Smooth muscle cell (in vitro differentiated cells): ENCODE data around the gene RPRD1B. TPM values are rescaled to one million over a fixed set of nuclear protein-coding genes. Genes with fewer than 3 reads are reported as not detected.

ENCODE experiments used
- DNase-seq: peaks from one replicate; lab custom pipeline; 2025; ENCODE audit not compliant: unreplicated experiment; lab: John Stamatoyannopoulos, UW
- H2AFZ ChIP-seq: fragments of 200-600 bp; sonication (generic); 2 replicates; pipeline ENCODE4 v1.6.0; 2016; ENCODE audit warnings: antibody characterized with exemption, low read depth, mild to moderate bottlenecking
- H3F3A ChIP-seq: fragments of 200-600 bp; sonication (generic); 2 replicates; pipeline ENCODE4 v1.6.0; 2017; ENCODE audit warnings: antibody characterized with exemption, low read depth
- H3K27ac ChIP-seq: fragments of 200-600 bp; sonication (generic); 2 replicates; pipeline ENCODE4 v1.5.1; 2016; ENCODE audit warnings: low read depth, mild to moderate bottlenecking
- H3K27me3 ChIP-seq: fragments of 200-600 bp; sonication (generic); 2 replicates; pipeline ENCODE4 v1.6.1; 2016; ENCODE audit warnings: low read depth, mild to moderate bottlenecking
- H3K36me3 ChIP-seq: fragments of 200-600 bp; sonication (generic); 2 replicates; pipeline ENCODE4 v1.5.1; 2016; ENCODE audit warnings: low read depth
- H3K4me1 ChIP-seq: fragments of 200-600 bp; sonication (generic); 2 replicates; pipeline ENCODE4 v1.5.1; 2016; ENCODE audit warnings: low read depth
- H3K4me2 ChIP-seq: fragments of 200-600 bp; sonication (generic); 2 replicates; pipeline ENCODE4 v1.6.0; 2016; ENCODE audit warnings: mild to moderate bottlenecking
- H3K4me3 ChIP-seq: fragments of 200-600 bp; sonication (generic); 2 replicates; pipeline ENCODE4 v1.5.1; 2016; ENCODE audit warnings: mild to moderate bottlenecking
- H3K79me2 ChIP-seq: fragments of 200-600 bp; sonication (generic); 2 replicates; pipeline ENCODE4 v1.6.0; 2016; ENCODE audit warnings: low read depth, mild to moderate bottlenecking
- H3K9ac ChIP-seq: fragments of 200-600 bp; sonication (generic); 2 replicates; pipeline ENCODE4 v1.6.0; 2016; ENCODE audit warnings: low read depth
- H3K9me3 ChIP-seq: fragments of 200-600 bp; sonication (generic); replicated peaks from 2 replicates; pipeline ENCODE4 v1.5.1; 2016; ENCODE audit warnings: low read depth
- H4K20me1 ChIP-seq: fragments of 200-600 bp; sonication (generic); 2 replicates; pipeline ENCODE4 v1.6.0; 2016; ENCODE audit warnings: low read depth
- CTCF ChIP-seq: fragments of 200-600 bp; sonication (generic); IDR thresholded peaks from 2 replicates; pipeline ENCODE4 v1.5.1; 2017; ENCODE audit warnings: borderline replicate concordance, mild to moderate bottlenecking, antibody characterized with exemption; ENCODE audit not compliant: insufficient read depth, poor library complexity, severe bottlenecking
- WGBS: methylation state at CpG from one replicate; pipeline ENCODE4 v1.1.7; 2016; ENCODE audit warnings: low lambda C conversion rate; 5-methylcytosine and 5-hydroxymethylcytosine counted together
- polyA plus RNA-seq: library from polyadenylated mRNA; unstranded; fragments of >200 nt; fragmentation: Nextera tagmentation; extraction: Ambion mirVana; gene quantifications from 2 replicates; pipeline ENCODE4 v1.2.1, GENCODE V29; 2016
- total RNA-seq: library from RNA; depleted of rRNA; stranded (reverse); fragments of >200 nt; gene quantifications from 2 replicates; pipeline ENCODE4 v1.2.3, GENCODE V29; 2014

RPRD1B gene
- total and polyA plus RNA-seq, 2 experiments from 2014 or later, result 13.5 to 59.1 TPM

GRCh38 chr20:37991908-37992307, 41.6 kb upstream of the RPRD1B start:
- Histone ChIP-seq H3F3A (peaks cover 13% of the 10 kb centered on the region), H3K27me3 (no peaks in the 10 kb centered on the region), H3K36me3 (no peaks in the 10 kb centered on the region), H3K27ac (no peak overlapping the region), H3K4me2 (no peak overlapping the region), H3K4me1 (peaks cover 12% of the 10 kb centered on the region), H3K79me2 (no peaks in the 10 kb centered on the region), H4K20me1 (no peaks in the 10 kb centered on the region), H3K9me3 (no peaks in the 10 kb centered on the region), H3K9ac (no peak overlapping the region), H3K4me3 (no peak overlapping the region), H2AFZ (no peak overlapping the region)
- TF ChIP-seq CTCF, result no peak
- WGBS, result 98% methylated on average over 4 of the region's 4 CpGs
- no peak for DNase-seq

- no peak for DNase-seq
- Histone ChIP-seq H3K4me2 (peak overlapping the region; percentile 55), H3K27ac (no peak overlapping the region), H3K4me3 (no peak overlapping the region), H3F3A (peaks cover 13% of the 10 kb centered on the region), H3K36me3 (no peaks in the 10 kb centered on the region), H3K79me2 (no peaks in the 10 kb centered on the region), H3K4me1 (peaks cover 2% of the 10 kb centered on the region), H3K9me3 (no peaks in the 10 kb centered on the region), H3K9ac (no peak overlapping the region), H4K20me1 (no peaks in the 10 kb centered on the region), H3K27me3 (no peaks in the 10 kb centered on the region), H2AFZ (no peak overlapping the region)
- 35% methylated on average over 5 of the region's 5 CpGs for WGBS
- TF ChIP-seq CTCF, result peak; percentile 63
Measured at GRCh38 chr20:37992802-37993409, 40.6 kb upstream of the RPRD1B start.

- whole genome bisulfite sequencing, result 79% methylated on average over 4 of the region's 4 CpGs
- Histone ChIP-seq H3F3A (peaks cover 7% of the 10 kb centered on the region), H3K4me3 (no peak overlapping the region), H4K20me1 (no peaks in the 10 kb centered on the region), H3K27me3 (no peaks in the 10 kb centered on the region), H3K27ac (no peak overlapping the region), H3K79me2 (no peaks in the 10 kb centered on the region), H2AFZ (no peak overlapping the region), H3K4me2 (no peak overlapping the region), H3K9ac (no peak overlapping the region), H3K4me1 (no peaks in the 10 kb centered on the region), H3K9me3 (no peaks in the 10 kb centered on the region), H3K36me3 (no peaks in the 10 kb centered on the region)
- TF ChIP-seq CTCF, result no peak
- DNase-seq, result no peak
Measured at GRCh38 chr20:37994512-37994911, 39.0 kb upstream of the RPRD1B start.

GRCh38 chr20:37995856-37996605, 37.5 kb upstream of the RPRD1B start:
- H3K9me3 ChIP-seq, result no peaks in the 10 kb centered on the region
- 96% methylated on average over 9 of the region's 9 CpGs for WGBS

More at GRCh38 chr20:37995856-37996605, 37.5 kb upstream of the RPRD1B start:
- H4K20me1 ChIP-seq, result peaks cover 9% of the 10 kb centered on the region
- H3K27me3 ChIP-seq, result no peaks in the 10 kb centered on the region
- TF ChIP-seq CTCF, result no peak
- H3K9ac ChIP-seq, result no peak overlapping the region
- no peak for DNase-seq
- H3F3A ChIP-seq, result peaks cover 15% of the 10 kb centered on the region
- no peak overlapping the region for H3K27ac ChIP-seq
- no peak overlapping the region for H2AFZ ChIP-seq
- H3K4me1 ChIP-seq, result peaks cover 3% of the 10 kb centered on the region
- H3K4me2 ChIP-seq, result no peak overlapping the region
- no peaks in the 10 kb centered on the region for H3K36me3 ChIP-seq
- no peaks in the 10 kb centered on the region for H3K79me2 ChIP-seq
- no peak overlapping the region for H3K4me3 ChIP-seq
